Smooth muscle cell (in vitro differentiated cells): ENCODE results near the gene PDK4. TPM values are rescaled to one million over a fixed set of nuclear protein-coding genes. Genes with fewer than 3 reads are reported as not detected.
A peak's percentile ranks its signal among the peaks of the same experiment; 100 is the strongest.

ENCODE experiments used
- DNase-seq: peaks from one replicate; lab custom pipeline; 2025; ENCODE audit not compliant: unreplicated experiment; lab: John Stamatoyannopoulos, UW
- H2AFZ ChIP-seq: fragments of 200-600 bp; sonication (generic); 2 replicates; pipeline ENCODE4 v1.6.0; 2016; ENCODE audit warnings: antibody characterized with exemption, low read depth, mild to moderate bottlenecking
- H3F3A ChIP-seq: fragments of 200-600 bp; sonication (generic); 2 replicates; pipeline ENCODE4 v1.6.0; 2017; ENCODE audit warnings: antibody characterized with exemption, low read depth
- H3K27ac ChIP-seq: fragments of 200-600 bp; sonication (generic); 2 replicates; pipeline ENCODE4 v1.5.1; 2016; ENCODE audit warnings: low read depth, mild to moderate bottlenecking
- H3K27me3 ChIP-seq: fragments of 200-600 bp; sonication (generic); 2 replicates; pipeline ENCODE4 v1.6.1; 2016; ENCODE audit warnings: low read depth, mild to moderate bottlenecking
- H3K36me3 ChIP-seq: fragments of 200-600 bp; sonication (generic); 2 replicates; pipeline ENCODE4 v1.5.1; 2016; ENCODE audit warnings: low read depth
- H3K4me1 ChIP-seq: fragments of 200-600 bp; sonication (generic); 2 replicates; pipeline ENCODE4 v1.5.1; 2016; ENCODE audit warnings: low read depth
- H3K4me2 ChIP-seq: fragments of 200-600 bp; sonication (generic); 2 replicates; pipeline ENCODE4 v1.6.0; 2016; ENCODE audit warnings: mild to moderate bottlenecking
- H3K4me3 ChIP-seq: fragments of 200-600 bp; sonication (generic); 2 replicates; pipeline ENCODE4 v1.5.1; 2016; ENCODE audit warnings: mild to moderate bottlenecking
- H3K79me2 ChIP-seq: fragments of 200-600 bp; sonication (generic); 2 replicates; pipeline ENCODE4 v1.6.0; 2016; ENCODE audit warnings: low read depth, mild to moderate bottlenecking
- H3K9ac ChIP-seq: fragments of 200-600 bp; sonication (generic); 2 replicates; pipeline ENCODE4 v1.6.0; 2016; ENCODE audit warnings: low read depth
- H3K9me3 ChIP-seq: fragments of 200-600 bp; sonication (generic); replicated peaks from 2 replicates; pipeline ENCODE4 v1.5.1; 2016; ENCODE audit warnings: low read depth
- H4K20me1 ChIP-seq: fragments of 200-600 bp; sonication (generic); 2 replicates; pipeline ENCODE4 v1.6.0; 2016; ENCODE audit warnings: low read depth
- CTCF ChIP-seq: fragments of 200-600 bp; sonication (generic); IDR thresholded peaks from 2 replicates; pipeline ENCODE4 v1.5.1; 2017; ENCODE audit warnings: borderline replicate concordance, mild to moderate bottlenecking, antibody characterized with exemption; ENCODE audit not compliant: insufficient read depth, poor library complexity, severe bottlenecking
- WGBS: methylation state at CpG from one replicate; pipeline ENCODE4 v1.1.7; 2016; ENCODE audit warnings: low lambda C conversion rate; 5-methylcytosine and 5-hydroxymethylcytosine counted together
- polyA plus RNA-seq: library from polyadenylated mRNA; unstranded; fragments of >200 nt; fragmentation: Nextera tagmentation; extraction: Ambion mirVana; gene quantifications from 2 replicates; pipeline ENCODE4 v1.2.1, GENCODE V29; 2016
- total RNA-seq: library from RNA; depleted of rRNA; stranded (reverse); fragments of >200 nt; gene quantifications from 2 replicates; pipeline ENCODE4 v1.2.3, GENCODE V29; 2014

Gene PDK4
- total and polyA plus RNA-seq, 2 experiments from 2014 or later: not detected

GRCh38 chr7:95614442-95614940, 18.2 kb upstream of the PDK4 start:
- Histone ChIP-seq H3K9me3 (no peaks in the 10 kb centered on the region), H3K27ac (no peak overlapping the region), H4K20me1 (no peaks in the 10 kb centered on the region), H2AFZ (no peak overlapping the region), H3K4me3 (no peak overlapping the region), H3K4me1 (no peaks in the 10 kb centered on the region), H3F3A (peaks cover 4% of the 10 kb centered on the region), H3K9ac (no peak overlapping the region), H3K27me3 (no peaks in the 10 kb centered on the region), H3K4me2 (no peak overlapping the region), H3K36me3 (no peaks in the 10 kb centered on the region), H3K79me2 (no peaks in the 10 kb centered on the region)
- no peak for TF ChIP-seq CTCF
- DNase-seq: no peak
- WGBS: 97% methylated on average over 1 of the region's 1 CpG

- Histone ChIP-seq H3K36me3 (no peaks in the 10 kb centered on the region), H3K9ac (no peak overlapping the region), H3K27ac (no peak overlapping the region), H3K4me3 (no peak overlapping the region), H3F3A (peaks cover 12% of the 10 kb centered on the region), H3K79me2 (no peaks in the 10 kb centered on the region), H4K20me1 (no peaks in the 10 kb centered on the region), H3K9me3 (no peaks in the 10 kb centered on the region), H2AFZ (no peak overlapping the region), H3K4me2 (no peak overlapping the region), H3K4me1 (peaks cover 6% of the 10 kb centered on the region), H3K27me3 (no peaks in the 10 kb centered on the region)
- DNase-seq: no peak
- no peak for TF ChIP-seq CTCF
- 68% methylated on average over 2 of the region's 2 CpGs for WGBS
Observed at GRCh38 chr7:95611224-95611623, 14.9 kb upstream of the PDK4 start.

GRCh38 chr7:95609277-95609971, 13.1 kb upstream of the PDK4 start:
- no peaks in the 10 kb centered on the region for H3K9me3 ChIP-seq
- peaks cover 12% of the 10 kb centered on the region for H3F3A ChIP-seq
- TF ChIP-seq CTCF: no peak
- peak overlapping the region; percentile 92 for H3K27ac ChIP-seq
- peak overlapping the region; percentile 87 for H3K9ac ChIP-seq
- no peaks in the 10 kb centered on the region for H3K79me2 ChIP-seq
- H3K27me3 ChIP-seq: no peaks in the 10 kb centered on the region
- peaks cover 6% of the 10 kb centered on the region for H3K4me1 ChIP-seq
- H3K4me3 ChIP-seq: peak overlapping the region; percentile 15
- H4K20me1 ChIP-seq: no peaks in the 10 kb centered on the region
- peak overlapping the region; percentile 74 for H3K4me2 ChIP-seq
- H3K36me3 ChIP-seq: no peaks in the 10 kb centered on the region
- 53% methylated on average over 4 of the region's 4 CpGs for WGBS
- H2AFZ ChIP-seq: peak overlapping the region; percentile 72
- DNase-seq: no peak
